Stimulated activated naive CD8-positive, alpha-beta T cell treated with anti-CD3 and anti-CD28 coated beads, Interleukin-15, amount 100 ng/mL, for 72 hours (primary cell): ENCODE results near the gene ZIC2.

ENCODE experiments used
- ATAC-seq: fragments of 150-1000 bp; cut with Tn5 transposase; 2 replicates; pipeline ENCODE4 v1.10.0; 2021; ENCODE audit warnings: mild to moderate bottlenecking, moderate library complexity
- DNase-seq, 2 donors: peaks; one replicate each; pipeline ENCODE4 v3.0.0; 2021 to 2022
- H3K27ac Mint-ChIP-seq, 2 donors: one replicate each; pipeline ENCODE4 v1.8.0; 2022; ENCODE audit warnings: mild to moderate bottlenecking in 2 of 2, mixed read lengths in 2 of 2, moderate library complexity in 2 of 2
- H3K27me3 Mint-ChIP-seq: one replicate; pipeline ENCODE4 v1.8.0; 2022; ENCODE audit warnings: mixed read lengths
- H3K4me1 Mint-ChIP-seq: one replicate; pipeline ENCODE4 v1.8.0; 2022; ENCODE audit warnings: mild to moderate bottlenecking, mixed read lengths
- H3K4me3 Mint-ChIP-seq, 2 donors: one replicate each; pipeline ENCODE4 v1.8.0; 2022; ENCODE audit warnings: mild to moderate bottlenecking in 2 of 2, mixed read lengths in 2 of 2, moderate library complexity in 1 of 2
- H3K9me3 Mint-ChIP-seq, 2 donors: one replicate each; pipeline ENCODE4 v1.8.0; 2022; ENCODE audit warnings: mixed read lengths in 2 of 2

ZIC2 gene

GRCh38 chr13:99986741-99987140, 5.2 kb downstream of the ZIC2 start:
- Mint-ChIP-seq H3K4me1 (peaks cover 79% of the 10 kb centered on the region), H3K27ac (no peak overlapping the region), H3K4me3 (no peak overlapping the region), H3K27me3 (peaks cover 93% of the 10 kb centered on the region), H3K9me3 (peaks cover 0 to 3% of the 10 kb centered on the region in 2 donors)
- no peak for DNase-seq
- ATAC-seq: no peak

DNA sequence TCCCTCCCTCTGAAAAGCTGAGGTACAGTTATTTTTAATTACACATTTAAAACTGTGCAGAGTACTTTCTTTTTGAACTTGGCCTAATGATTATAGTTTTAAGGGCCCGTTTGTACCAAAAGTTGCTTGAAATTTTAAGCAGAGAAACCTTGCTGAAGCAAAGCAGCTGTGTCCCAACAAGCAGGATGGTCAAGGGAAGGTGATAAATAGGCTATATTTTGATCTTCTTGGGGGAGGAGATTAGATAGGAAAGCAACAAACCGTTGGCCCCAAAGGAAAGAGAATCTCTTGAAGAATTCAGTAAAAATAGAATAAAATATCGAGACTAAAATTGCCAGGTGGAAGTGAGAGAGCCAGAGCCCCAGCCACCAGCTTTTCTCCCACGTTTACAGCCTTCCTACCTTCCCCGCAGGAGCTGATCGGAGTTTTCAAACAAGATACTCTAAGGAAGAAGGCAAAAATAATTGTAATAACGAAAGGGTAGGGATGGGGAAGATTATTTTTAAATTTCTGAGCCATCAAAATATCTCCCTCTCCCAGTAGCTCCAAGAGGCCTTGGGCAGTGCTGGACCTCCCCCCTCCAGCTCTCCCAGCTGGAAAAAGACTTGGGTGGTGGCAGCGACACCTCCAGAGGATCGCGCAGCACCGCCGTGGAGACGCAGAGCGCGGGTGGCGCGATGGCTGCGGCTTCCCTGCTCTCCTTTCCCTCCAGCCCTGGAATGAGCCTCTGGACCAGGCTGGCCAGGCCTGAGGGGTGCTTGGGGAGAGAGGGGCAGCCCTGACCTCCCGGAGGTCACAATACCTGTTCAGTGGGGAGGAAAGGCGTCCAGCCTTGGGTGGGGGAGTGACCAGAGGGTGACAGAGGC, 5.8 kb downstream of the ZIC2 start:
- H3K27me3 Mint-ChIP-seq: peaks cover 98% of the 10 kb centered on the region
- H3K4me1 Mint-ChIP-seq: peaks cover 85% of the 10 kb centered on the region
- peaks cover 0 to 6% of the 10 kb centered on the region in 2 donors for H3K9me3 Mint-ChIP-seq
- no peak overlapping the region for H3K27ac Mint-ChIP-seq
- H3K4me3 Mint-ChIP-seq: no peak overlapping the region
- DNase-seq (no peak), ATAC-seq (no peak)

GRCh38 chr13:99988529-99989275, 7.1 kb downstream of the ZIC2 start:
- Mint-ChIP-seq H3K4me1 (peaks cover 81% of the 10 kb centered on the region), H3K27me3 (peaks cover 98% of the 10 kb centered on the region), H3K4me3 (peak overlapping the region; percentile 67 to 70), H3K9me3 (peaks cover 0 to 6% of the 10 kb centered on the region in 2 donors), H3K27ac (peak overlapping the region in 1 of 2 donors; percentile 19)
- DNase-seq (no peak), ATAC-seq (no peak)

GRCh38 chr13:99989276-99990125, 7.9 kb downstream of the ZIC2 start:
- ATAC-seq (peak; percentile 42), DNase-seq (no peak)
- Mint-ChIP-seq H3K4me1 (peaks cover 73% of the 10 kb centered on the region), H3K27ac (peak overlapping the region in 1 of 2 donors; percentile 76), H3K27me3 (peaks cover 98% of the 10 kb centered on the region), H3K4me3 (peak overlapping the region; percentile 67 to 70), H3K9me3 (peaks cover 0 to 6% of the 10 kb centered on the region in 2 donors)

DNA sequence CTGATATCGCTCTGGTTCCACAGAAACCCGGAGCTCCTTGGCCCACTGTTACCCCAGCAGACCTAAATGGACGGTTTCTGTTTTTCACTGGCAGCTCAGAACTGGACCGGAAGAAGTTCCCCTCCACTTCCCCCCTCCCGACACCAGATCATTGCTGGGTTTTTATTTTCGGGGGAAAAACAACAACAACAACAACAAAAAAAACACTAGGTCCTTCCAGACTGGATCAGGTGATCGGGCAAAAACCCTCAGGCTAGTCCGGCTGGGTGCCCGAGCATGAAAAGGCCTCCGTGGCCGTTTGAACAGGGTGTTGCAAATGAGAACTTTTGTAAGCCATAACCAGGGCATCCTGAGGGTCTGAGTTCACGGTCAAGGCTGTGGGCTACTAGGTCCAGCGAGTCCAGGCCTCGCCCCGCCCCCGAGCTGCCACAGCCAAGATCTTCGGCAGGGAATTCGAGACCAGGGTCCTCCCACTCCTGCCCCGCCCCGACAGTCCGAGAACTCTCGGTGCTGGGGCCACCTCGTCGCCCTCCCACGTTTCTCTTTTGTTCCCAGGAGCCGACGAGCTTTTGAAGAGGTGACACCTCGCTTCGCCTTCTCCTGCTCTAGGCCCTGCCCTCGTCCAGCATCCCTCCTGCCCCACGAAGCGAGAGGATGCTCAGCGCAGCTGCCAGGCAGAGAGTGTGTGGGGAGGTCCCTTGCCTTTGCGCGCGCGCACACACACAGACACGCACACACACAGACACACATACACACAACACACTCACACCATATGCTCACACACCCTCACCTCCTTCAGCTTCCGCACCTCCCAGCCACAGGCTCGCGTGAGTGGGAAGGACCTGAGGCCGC, 8.8 kb downstream of the ZIC2 start:
- H3K27ac Mint-ChIP-seq: no peak overlapping the region
- ATAC-seq (peak; percentile 39), DNase-seq (no peak)
- H3K27me3 Mint-ChIP-seq: peaks cover 99% of the 10 kb centered on the region
- H3K9me3 Mint-ChIP-seq: peaks cover 0 to 6% of the 10 kb centered on the region in 2 donors
- H3K4me1 Mint-ChIP-seq: peaks cover 70% of the 10 kb centered on the region
- H3K4me3 Mint-ChIP-seq: peak overlapping the region; percentile 56 to 70

DNA sequence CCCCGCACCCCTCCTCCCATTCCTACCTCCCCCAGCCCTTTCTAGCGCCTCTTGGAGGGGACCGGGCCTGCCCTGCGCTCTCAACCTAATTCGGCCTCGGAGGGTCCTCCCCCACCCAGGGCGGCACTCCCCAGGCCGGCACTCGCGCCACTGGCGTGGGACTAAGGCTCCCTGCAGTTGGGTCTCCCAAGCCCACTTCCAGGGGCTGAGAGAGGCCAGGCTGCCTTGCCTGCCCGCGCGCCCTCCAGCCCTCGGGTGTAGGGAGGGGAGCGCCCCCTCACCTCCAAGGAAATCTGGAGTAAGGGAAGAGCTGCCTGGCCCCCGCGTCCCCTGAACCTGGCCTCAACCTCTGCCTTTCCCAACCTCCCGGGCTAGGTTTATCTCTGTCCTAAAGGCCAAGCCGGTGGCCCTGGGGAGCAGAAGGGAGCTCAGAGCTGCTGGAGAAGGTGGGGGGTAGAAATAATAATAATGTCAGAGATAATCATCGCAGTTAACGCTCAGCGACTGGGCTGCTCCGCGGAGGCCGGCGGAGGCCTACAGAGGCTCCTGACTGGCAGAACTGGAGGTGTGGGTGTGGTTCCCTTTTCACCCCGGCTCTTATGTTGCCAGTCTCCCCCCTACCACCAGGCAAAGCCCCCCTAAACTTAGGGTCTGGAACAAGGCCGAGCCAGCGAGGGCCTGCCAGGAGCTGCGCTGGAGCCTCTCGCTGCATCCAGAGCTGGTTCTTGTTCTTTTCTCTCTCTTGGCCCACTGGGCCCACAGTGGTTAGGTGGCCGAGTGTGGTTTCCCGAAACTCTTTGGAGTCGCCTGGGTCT, 9.6 kb downstream of the ZIC2 start:
- Mint-ChIP-seq H3K27me3 (peaks cover 100% of the 10 kb centered on the region), H3K27ac (no peak overlapping the region), H3K9me3 (peaks cover 0 to 6% of the 10 kb centered on the region in 2 donors), H3K4me3 (peak overlapping the region; percentile 56 to 70), H3K4me1 (peaks cover 65% of the 10 kb centered on the region)
- ATAC-seq (peak; percentile 54), DNase-seq (no peak)

DNA sequence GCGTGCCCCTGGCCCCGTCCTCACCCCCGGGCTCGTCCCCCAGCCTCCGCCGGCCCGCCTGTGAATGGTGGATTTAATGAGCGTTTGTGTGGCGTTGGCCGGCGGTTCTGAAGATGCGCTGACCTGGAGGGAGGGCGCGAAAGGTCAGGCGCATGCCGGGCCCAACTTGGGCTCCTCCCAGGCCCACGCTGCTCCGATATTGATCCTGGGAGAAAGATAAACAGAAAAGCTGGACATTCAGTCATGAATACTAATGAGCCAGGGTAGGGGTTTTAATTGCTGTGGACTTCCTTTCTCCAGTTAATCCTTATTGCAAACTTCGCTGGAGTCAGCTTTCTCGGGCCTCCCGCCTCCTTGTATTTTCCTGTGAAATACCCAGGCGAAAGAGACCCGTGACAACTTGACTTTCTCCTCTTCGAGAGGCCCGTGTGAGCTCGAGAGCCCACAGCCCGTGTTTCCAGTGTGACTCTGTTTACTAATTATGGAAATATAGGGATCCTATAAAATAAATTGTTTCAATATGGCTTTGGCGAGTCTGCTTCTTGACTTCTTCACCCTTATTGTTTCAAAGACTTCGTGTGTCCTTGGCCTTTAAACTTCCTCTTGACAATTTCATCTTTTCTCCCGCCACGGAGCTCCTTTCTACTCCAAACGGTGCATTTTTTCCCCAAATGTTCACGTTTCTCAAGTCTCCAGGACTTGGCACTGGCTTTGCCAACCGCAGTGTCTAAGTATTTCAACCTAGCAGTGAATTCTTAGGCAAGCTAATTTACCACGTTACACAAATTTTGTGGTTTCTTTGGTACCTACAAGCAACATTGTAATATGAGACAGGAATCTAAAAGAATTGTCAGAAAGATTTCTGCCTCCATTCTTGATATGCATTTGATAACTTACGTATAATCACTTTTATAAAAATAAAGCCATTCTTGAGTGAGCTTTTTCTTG, 10.5 kb downstream of the ZIC2 start:
- Mint-ChIP-seq H3K4me3 (peak overlapping the region in 1 of 2 donors; percentile 49), H3K27me3 (peaks cover 100% of the 10 kb centered on the region), H3K27ac (no peak overlapping the region), H3K4me1 (peaks cover 61% of the 10 kb centered on the region), H3K9me3 (peaks cover 0 to 6% of the 10 kb centered on the region in 2 donors)
- DNase-seq (no peak), ATAC-seq (no peak)

- peaks cover 100% of the 10 kb centered on the region for H3K27me3 Mint-ChIP-seq
- H3K4me3 Mint-ChIP-seq: no peak overlapping the region
- H3K9me3 Mint-ChIP-seq: peaks cover 0 to 6% of the 10 kb centered on the region in 2 donors
- peaks cover 54% of the 10 kb centered on the region for H3K4me1 Mint-ChIP-seq
- DNase-seq: no peak
- no peak for ATAC-seq
- H3K27ac Mint-ChIP-seq: no peak overlapping the region
These were observed 11.4 kb downstream of the ZIC2 start for GRCh38 chr13:99992949-99993351.

GRCh38 chr13:99993660-99994637, 12.4 kb downstream of the ZIC2 start:
- ATAC-seq (no peak), DNase-seq (no peak)
- Mint-ChIP-seq H3K9me3 (peaks cover 0 to 6% of the 10 kb centered on the region in 2 donors), H3K4me3 (no peak overlapping the region), H3K4me1 (peaks cover 47% of the 10 kb centered on the region), H3K27me3 (peaks cover 100% of the 10 kb centered on the region), H3K27ac (no peak overlapping the region)

GRCh38 chr13:99994638-99995020, 13.0 kb downstream of the ZIC2 start:
- Mint-ChIP-seq H3K4me3 (no peak overlapping the region), H3K9me3 (peaks cover 0 to 6% of the 10 kb centered on the region in 2 donors)

GRCh38 chr13:99995104-99995588, 13.6 kb downstream of the ZIC2 start:
- Mint-ChIP-seq H3K4me3 (no peak overlapping the region), H3K27ac (no peak overlapping the region), H3K9me3 (peaks cover 0 to 6% of the 10 kb centered on the region in 2 donors), H3K27me3 (peaks cover 94% of the 10 kb centered on the region), H3K4me1 (peaks cover 35% of the 10 kb centered on the region)
- ATAC-seq (no peak), DNase-seq (no peak)

More at GRCh38 chr13:99994638-99995020, 13.0 kb downstream of the ZIC2 start:
- peaks cover 99% of the 10 kb centered on the region for H3K27me3 Mint-ChIP-seq
- ATAC-seq (no peak), DNase-seq (no peak)
- H3K27ac Mint-ChIP-seq: no peak overlapping the region
- H3K4me1 Mint-ChIP-seq: peaks cover 40% of the 10 kb centered on the region
